Endothelial cell of umbilical vein (primary cell): ENCODE measurements around the gene HIRA.

Source experiments
- EZH2 ChIP-seq: IDR thresholded peaks from 2 replicates; pipeline ENCODE4 v1.6.1; 2012; ENCODE audit warnings: borderline replicate concordance, low read depth, mild to moderate bottlenecking, moderate library complexity, low read length, inconsistent platforms; ENCODE audit not compliant: severe bottlenecking
- TF ChIP-seq, protein P1 (sequence below), 2 donors: IDR thresholded peaks; 1 replicate in 1 of 2; 2 replicates in 1 of 2; pipeline ENCODE4 v1.5.1; 2011; ENCODE audit warnings: low read length in 2 of 2, mild to moderate bottlenecking in 2 of 2, moderate library complexity in 2 of 2, control low read depth in 1 of 2, inconsistent platforms in 1 of 2, low read depth in 1 of 2; ENCODE audit not compliant: insufficient read depth in 1 of 2; ENCODE audit errors: extremely low read depth in 1 of 2

DNA sequence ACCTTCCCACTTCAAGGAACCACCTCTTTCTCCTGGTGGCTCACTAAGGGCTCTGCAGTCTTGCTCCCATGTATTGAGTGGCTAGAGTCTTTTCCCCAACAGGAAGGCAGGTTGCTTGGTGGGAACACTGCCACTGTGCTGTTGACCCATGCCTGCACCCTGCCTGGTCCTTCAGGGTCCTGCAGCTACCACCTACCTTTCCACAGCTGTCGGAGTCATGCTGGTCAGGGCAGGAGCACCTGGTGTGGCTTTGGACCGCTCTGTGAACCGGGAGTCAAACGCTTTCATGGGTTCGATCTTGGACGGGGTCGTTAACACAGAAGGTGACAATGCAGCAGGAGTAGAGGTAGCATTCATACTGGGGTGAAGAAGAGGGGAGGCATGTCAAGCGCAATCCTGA lies 56.1 kb downstream of the HIRA start:
- TF ChIP-seq, protein P1, sequence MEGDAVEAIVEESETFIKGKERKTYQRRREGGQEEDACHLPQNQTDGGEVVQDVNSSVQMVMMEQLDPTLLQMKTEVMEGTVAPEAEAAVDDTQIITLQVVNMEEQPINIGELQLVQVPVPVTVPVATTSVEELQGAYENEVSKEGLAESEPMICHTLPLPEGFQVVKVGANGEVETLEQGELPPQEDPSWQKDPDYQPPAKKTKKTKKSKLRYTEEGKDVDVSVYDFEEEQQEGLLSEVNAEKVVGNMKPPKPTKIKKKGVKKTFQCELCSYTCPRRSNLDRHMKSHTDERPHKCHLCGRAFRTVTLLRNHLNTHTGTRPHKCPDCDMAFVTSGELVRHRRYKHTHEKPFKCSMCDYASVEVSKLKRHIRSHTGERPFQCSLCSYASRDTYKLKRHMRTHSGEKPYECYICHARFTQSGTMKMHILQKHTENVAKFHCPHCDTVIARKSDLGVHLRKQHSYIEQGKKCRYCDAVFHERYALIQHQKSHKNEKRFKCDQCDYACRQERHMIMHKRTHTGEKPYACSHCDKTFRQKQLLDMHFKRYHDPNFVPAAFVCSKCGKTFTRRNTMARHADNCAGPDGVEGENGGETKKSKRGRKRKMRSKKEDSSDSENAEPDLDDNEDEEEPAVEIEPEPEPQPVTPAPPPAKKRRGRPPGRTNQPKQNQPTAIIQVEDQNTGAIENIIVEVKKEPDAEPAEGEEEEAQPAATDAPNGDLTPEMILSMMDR (IDR thresholded peaks at IDR 0.05; ENCODE audit: extremely low read depth in 1 of 2, insufficient read depth in 1 of 2, low read depth in 1 of 2, low read length in 2 of 2), result no peak
- no peak for TF ChIP-seq EZH2
